ENCODE results near the gene CTXND1.

CTXND1 gene

DNA sequence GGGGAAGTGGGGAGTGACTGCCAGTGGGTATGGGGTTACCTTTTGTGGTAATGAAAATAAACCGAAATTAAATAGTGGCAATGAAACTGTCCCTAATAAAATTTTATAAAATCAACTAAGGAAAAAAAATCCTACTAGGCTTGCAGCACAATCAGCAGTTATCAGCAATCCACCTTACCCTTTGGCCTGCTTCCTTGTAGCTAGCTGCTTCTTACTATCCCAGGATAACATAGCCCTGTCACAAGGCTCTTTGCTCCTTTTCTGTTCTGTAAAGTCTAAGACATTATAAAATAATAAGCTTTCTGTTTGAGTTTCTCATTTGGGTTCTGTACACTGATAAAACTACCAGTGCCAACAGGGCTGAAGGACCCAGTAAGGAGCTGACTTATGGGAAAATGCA lies 23.0 kb upstream of the CTXND1 start:
- TF ChIP-seq SIN3A (IDR thresholded peaks at IDR 0.05; ENCODE audit: borderline replicate concordance, insufficient read depth, low read length) = no peak
- TF ChIP-seq, protein P1, sequence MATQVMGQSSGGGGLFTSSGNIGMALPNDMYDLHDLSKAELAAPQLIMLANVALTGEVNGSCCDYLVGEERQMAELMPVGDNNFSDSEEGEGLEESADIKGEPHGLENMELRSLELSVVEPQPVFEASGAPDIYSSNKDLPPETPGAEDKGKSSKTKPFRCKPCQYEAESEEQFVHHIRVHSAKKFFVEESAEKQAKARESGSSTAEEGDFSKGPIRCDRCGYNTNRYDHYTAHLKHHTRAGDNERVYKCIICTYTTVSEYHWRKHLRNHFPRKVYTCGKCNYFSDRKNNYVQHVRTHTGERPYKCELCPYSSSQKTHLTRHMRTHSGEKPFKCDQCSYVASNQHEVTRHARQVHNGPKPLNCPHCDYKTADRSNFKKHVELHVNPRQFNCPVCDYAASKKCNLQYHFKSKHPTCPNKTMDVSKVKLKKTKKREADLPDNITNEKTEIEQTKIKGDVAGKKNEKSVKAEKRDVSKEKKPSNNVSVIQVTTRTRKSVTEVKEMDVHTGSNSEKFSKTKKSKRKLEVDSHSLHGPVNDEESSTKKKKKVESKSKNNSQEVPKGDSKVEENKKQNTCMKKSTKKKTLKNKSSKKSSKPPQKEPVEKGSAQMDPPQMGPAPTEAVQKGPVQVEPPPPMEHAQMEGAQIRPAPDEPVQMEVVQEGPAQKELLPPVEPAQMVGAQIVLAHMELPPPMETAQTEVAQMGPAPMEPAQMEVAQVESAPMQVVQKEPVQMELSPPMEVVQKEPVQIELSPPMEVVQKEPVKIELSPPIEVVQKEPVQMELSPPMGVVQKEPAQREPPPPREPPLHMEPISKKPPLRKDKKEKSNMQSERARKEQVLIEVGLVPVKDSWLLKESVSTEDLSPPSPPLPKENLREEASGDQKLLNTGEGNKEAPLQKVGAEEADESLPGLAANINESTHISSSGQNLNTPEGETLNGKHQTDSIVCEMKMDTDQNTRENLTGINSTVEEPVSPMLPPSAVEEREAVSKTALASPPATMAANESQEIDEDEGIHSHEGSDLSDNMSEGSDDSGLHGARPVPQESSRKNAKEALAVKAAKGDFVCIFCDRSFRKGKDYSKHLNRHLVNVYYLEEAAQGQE (IDR thresholded peaks at IDR 0.05; ENCODE audit: insufficient read depth in 1 of 2, low read depth in 2 of 2, low read length in 2 of 2) = no peak
- no peak for TF ChIP-seq FOXP2 (optimal IDR thresholded peaks at IDR 0.05; ENCODE audit: borderline replicate concordance, extremely low read depth, extremely low read length, insufficient read depth)
- TF ChIP-seq POLR2AphosphoS5 (IDR thresholded peaks at IDR 0.05; ENCODE audit: low read depth, low read length) = no peak
- no peak for TF ChIP-seq TAF1 (IDR thresholded peaks at IDR 0.05; ENCODE audit: borderline replicate concordance, insufficient read depth, low read length)

GRCh38 chr15:80274554-80274953 lies 22.5 kb upstream of the CTXND1 start:
- TF ChIP-seq SIN3A (IDR thresholded peaks at IDR 0.05; ENCODE audit: borderline replicate concordance, insufficient read depth, low read length) (no peak), TAF1 (IDR thresholded peaks at IDR 0.05; ENCODE audit: borderline replicate concordance, insufficient read depth, low read length) (no peak), FOXP2 (optimal IDR thresholded peaks at IDR 0.05; ENCODE audit: borderline replicate concordance, extremely low read depth, extremely low read length, insufficient read depth) (no peak), POLR2AphosphoS5 (IDR thresholded peaks at IDR 0.05; ENCODE audit: low read depth, low read length) (no peak)
- TF ChIP-seq, protein P1 (IDR thresholded peaks at IDR 0.05; ENCODE audit: insufficient read depth in 1 of 2, low read depth in 2 of 2, low read length in 2 of 2) = no peak

GRCh38 chr15:80272987-80273386 lies 21.0 kb upstream of the CTXND1 start:
- TF ChIP-seq, protein P1 (IDR thresholded peaks at IDR 0.05; ENCODE audit: insufficient read depth in 1 of 2, low read depth in 2 of 2, low read length in 2 of 2) = no peak
- TF ChIP-seq FOXP2 (optimal IDR thresholded peaks at IDR 0.05; ENCODE audit: borderline replicate concordance, extremely low read depth, extremely low read length, insufficient read depth) (no peak), POLR2AphosphoS5 (IDR thresholded peaks at IDR 0.05; ENCODE audit: low read depth, low read length) (no peak), TAF1 (IDR thresholded peaks at IDR 0.05; ENCODE audit: borderline replicate concordance, insufficient read depth, low read length) (no peak), SIN3A (IDR thresholded peaks at IDR 0.05; ENCODE audit: borderline replicate concordance, insufficient read depth, low read length) (no peak)

DNA sequence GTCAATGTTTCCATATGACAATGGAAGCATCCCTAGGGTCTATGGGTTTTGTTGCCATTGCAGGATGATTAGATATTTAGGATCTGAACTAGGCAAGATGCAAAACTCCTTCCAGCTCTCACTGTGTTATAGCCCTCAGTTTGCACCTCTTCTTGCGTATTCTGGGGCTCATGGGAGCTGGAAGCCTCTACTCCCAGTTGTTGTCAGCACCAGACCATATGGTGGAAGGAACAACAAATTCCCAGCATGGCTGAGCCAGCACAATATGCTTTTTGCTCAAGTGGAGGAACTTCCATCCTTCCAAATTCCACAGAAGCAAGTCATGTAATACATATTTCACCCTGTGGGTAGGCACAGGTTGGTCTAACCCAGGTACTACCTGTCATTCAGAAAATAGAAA lies 18.5 kb upstream of the CTXND1 start:
- TF ChIP-seq TAF1 (IDR thresholded peaks at IDR 0.05; ENCODE audit: borderline replicate concordance, insufficient read depth, low read length) (no peak), POLR2AphosphoS5 (IDR thresholded peaks at IDR 0.05; ENCODE audit: low read depth, low read length) (no peak), FOXP2 (optimal IDR thresholded peaks at IDR 0.05; ENCODE audit: borderline replicate concordance, extremely low read depth, extremely low read length, insufficient read depth) (no peak), SIN3A (IDR thresholded peaks at IDR 0.05; ENCODE audit: borderline replicate concordance, insufficient read depth, low read length) (no peak)
- TF ChIP-seq, protein P1 (IDR thresholded peaks at IDR 0.05; ENCODE audit: insufficient read depth in 1 of 2, low read depth in 2 of 2, low read length in 2 of 2) = no peak

DNA sequence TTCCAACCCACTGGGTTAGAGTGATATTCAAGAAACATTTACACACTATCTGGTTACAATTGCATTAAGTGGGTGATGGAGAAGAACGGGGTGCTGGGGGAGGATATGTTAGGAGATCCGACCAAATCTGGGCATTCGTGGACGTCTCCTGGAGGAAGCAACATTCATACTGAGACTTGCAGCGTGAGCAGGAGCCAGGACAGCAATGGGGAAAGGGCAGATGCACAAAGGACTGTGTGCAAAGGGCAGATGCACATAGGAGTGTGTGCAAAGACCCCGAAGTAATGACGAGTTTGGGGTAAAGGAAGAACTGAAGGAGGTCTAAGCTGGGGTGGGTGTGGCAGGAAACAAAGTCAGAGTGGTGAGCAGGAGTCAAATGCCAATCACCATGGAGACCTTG lies 16.1 kb upstream of the CTXND1 start:
- TF ChIP-seq SIN3A (IDR thresholded peaks at IDR 0.05; ENCODE audit: borderline replicate concordance, insufficient read depth, low read length) = no peak
- TF ChIP-seq FOXP2 (optimal IDR thresholded peaks at IDR 0.05; ENCODE audit: borderline replicate concordance, extremely low read depth, extremely low read length, insufficient read depth) = no peak
- no peak for TF ChIP-seq TAF1 (IDR thresholded peaks at IDR 0.05; ENCODE audit: borderline replicate concordance, insufficient read depth, low read length)
- no peak for TF ChIP-seq POLR2AphosphoS5 (IDR thresholded peaks at IDR 0.05; ENCODE audit: low read depth, low read length)
- TF ChIP-seq, protein P1 (IDR thresholded peaks at IDR 0.05; ENCODE audit: insufficient read depth in 1 of 2, low read depth in 2 of 2, low read length in 2 of 2) = no peak

Data from PFSK-1 (cell line).